HepG2 (cell line): ENCODE results near the gene TRIAP1. TPM values are rescaled to one million over a fixed set of nuclear protein-coding genes. Genes with fewer than 3 reads are reported as not detected.
A peak's percentile ranks its signal among the peaks of the same experiment; 100 is the strongest.

Experiments used
- ARNT ChIP-seq: fragments of 450-650 bp; IDR thresholded peaks from 2 replicates; pipeline ENCODE4 v1.6.1; 2017
- FOXO1 ChIP-seq: sonication (generic); formaldehyde crosslinking; IDR thresholded peaks from 2 replicates; pipeline ENCODE4 v1.4.0; 2020; ENCODE audit warnings: missing genetic modification reagents
- GMEB1 ChIP-seq: sonication (generic); formaldehyde crosslinking; IDR thresholded peaks from 2 replicates; pipeline ENCODE4 v1.5.1; 2020; ENCODE audit warnings: missing genetic modification reagents, mild to moderate bottlenecking, borderline replicate concordance
- KAT8 ChIP-seq: IDR thresholded peaks from 2 replicates; pipeline ENCODE4 v1.6.1; 2016; ENCODE audit warnings: missing genetic modification reagents, missing compliant biosample characterization
- KDM2A ChIP-seq: sonication (generic); formaldehyde crosslinking; IDR thresholded peaks from 2 replicates; pipeline ENCODE4 v1.4.0; 2020; ENCODE audit warnings: low read depth, missing genetic modification reagents, borderline replicate concordance
- SOX5 ChIP-seq: IDR thresholded peaks from 2 replicates; pipeline ENCODE4 v1.6.1; 2016; ENCODE audit warnings: borderline replicate concordance
- U2AF1 ChIP-seq: fragments of 200-400 bp; formaldehyde crosslinking; optimal IDR thresholded peaks from 2 replicates; pipeline ENCODE3; 2017; ENCODE audit warnings: mild to moderate bottlenecking, low read depth, low read length
- ZFX ChIP-seq: sonication (generic); formaldehyde crosslinking; IDR thresholded peaks from 2 replicates; pipeline ENCODE4 v1.4.0; 2020; ENCODE audit warnings: mild to moderate bottlenecking, low read depth, missing genetic modification reagents, moderate library complexity
- ZMYM3 ChIP-seq: sonication (generic); formaldehyde crosslinking; IDR thresholded peaks from 2 replicates; pipeline ENCODE4 v1.5.1; 2020; ENCODE audit warnings: mild to moderate bottlenecking, missing genetic modification reagents
- ZNF557 ChIP-seq: sonication (generic); formaldehyde crosslinking; IDR thresholded peaks from 2 replicates; pipeline ENCODE4 v1.4.0; 2020; ENCODE audit warnings: missing genetic modification reagents
- ZNF747 ChIP-seq: sonication (generic); formaldehyde crosslinking; IDR thresholded peaks from 2 replicates; pipeline ENCODE4 v1.8.1; 2023; ENCODE audit warnings: missing genetic modification reagents, mild to moderate bottlenecking, borderline replicate concordance
- ZNF772 ChIP-seq: sonication (generic); formaldehyde crosslinking; IDR thresholded peaks from 2 replicates; pipeline ENCODE4 v1.5.0; 2020; ENCODE audit warnings: mild to moderate bottlenecking, missing genetic modification reagents
- polyA plus RNA-seq, 8 experiments: library from polyadenylated mRNA; depleted of rRNA in 3 of 8; stranded (reverse) in 7 of 8; unstranded in 1 of 8; fragments of >200 nt; fragmentation: Illumina TruSeq in 4 of 8; extraction: Trizol in 4 of 8; gene quantifications; 2 replicates each; pipeline versions ENCODE4 v1.2.1 to v1.2.3, GENCODE V29; 2011 to 2016; ENCODE audit warnings: low read depth in 4 of 8, missing spikeins in 1 of 8, mixed read lengths in 1 of 8; ENCODE audit not compliant: insufficient read depth in 1 of 8
- total RNA-seq, 5 experiments: library from RNA; depleted of rRNA; stranded (reverse); fragments of >200 nt; fragmentation: Illumina TruSeq; extraction: Trizol; gene quantifications; 2 replicates each; pipeline ENCODE4 v1.2.3, GENCODE V29; 2016; ENCODE audit warnings: low read depth in 1 of 5
- TF ChIP-seq, protein P1 (sequence below): sonication (generic); formaldehyde crosslinking; conservative IDR thresholded peaks from 2 replicates; pipeline ENCODE4 v1.4.0; 2020; ENCODE audit warnings: missing genetic modification reagents
- TF ChIP-seq, protein P2 (sequence below): IDR thresholded peaks from 2 replicates; pipeline ENCODE4 v1.6.1; 2016; ENCODE audit warnings: low read depth, missing genetic modification reagents, missing compliant biosample characterization
- TF ChIP-seq, protein P3 (sequence below): sonication (generic); formaldehyde crosslinking; IDR thresholded peaks from 2 replicates; pipeline ENCODE4 v1.8.0; 2022; ENCODE audit warnings: low read depth, missing genetic modification reagents
- TF ChIP-seq, protein P4 (sequence below): sonication (generic); formaldehyde crosslinking; IDR thresholded peaks from 2 replicates; pipeline ENCODE4 v1.8.0; 2023; ENCODE audit warnings: mild to moderate bottlenecking, missing genetic modification reagents

The TRIAP1 gene
- total and polyA plus RNA-seq, 2 of the 13 experiments (the other 11 are each of a cell fraction or from before 2014, with no cell fraction given) = 55.0 to 117 TPM

DNA sequence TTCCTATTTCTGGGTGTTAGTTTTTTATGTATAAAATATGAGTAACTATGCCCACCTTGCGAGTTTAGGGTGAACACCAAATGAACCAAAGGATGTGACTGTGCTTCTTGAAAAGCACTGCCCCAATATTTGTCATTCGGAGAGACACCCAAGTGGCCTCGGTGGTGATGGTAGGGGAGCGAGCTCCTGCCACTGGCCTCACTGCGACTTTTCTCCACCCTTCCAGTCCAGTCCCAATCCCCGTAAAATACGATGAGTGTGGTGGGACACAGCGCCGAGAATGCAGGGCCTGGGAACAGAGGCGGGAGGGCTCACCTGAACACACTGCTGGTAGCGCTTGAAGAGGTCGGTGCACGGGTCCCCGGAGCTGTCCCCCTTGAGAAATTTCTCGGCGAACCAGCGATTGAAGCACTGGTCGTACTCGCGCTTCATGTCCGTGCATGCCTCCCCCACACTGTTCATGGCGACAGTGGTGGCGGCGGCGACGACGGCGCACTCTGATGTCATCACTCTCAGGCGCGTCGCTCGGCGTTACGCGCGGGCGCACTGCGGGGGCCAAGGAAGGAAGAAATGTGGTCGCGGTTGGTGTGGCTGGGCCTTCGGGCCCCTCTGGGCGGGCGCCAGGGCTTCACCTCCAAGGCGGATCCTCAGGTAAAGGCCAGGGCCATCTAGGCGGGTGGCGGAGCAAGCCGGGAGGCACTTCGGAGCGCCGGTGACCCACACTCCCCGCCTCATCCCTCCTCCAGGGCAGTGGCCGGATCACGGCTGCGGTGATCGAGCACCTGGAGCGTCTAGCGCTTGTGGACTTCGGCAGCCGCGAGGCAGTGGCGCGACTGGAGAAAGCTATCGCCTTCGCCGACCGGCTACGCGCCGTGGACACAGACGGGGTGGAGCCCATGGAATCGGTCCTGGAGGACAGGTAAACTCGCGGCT is at the start of gene TRIAP1, which contains the start of gene GATC (continued):
- TF ChIP-seq, protein P1, sequence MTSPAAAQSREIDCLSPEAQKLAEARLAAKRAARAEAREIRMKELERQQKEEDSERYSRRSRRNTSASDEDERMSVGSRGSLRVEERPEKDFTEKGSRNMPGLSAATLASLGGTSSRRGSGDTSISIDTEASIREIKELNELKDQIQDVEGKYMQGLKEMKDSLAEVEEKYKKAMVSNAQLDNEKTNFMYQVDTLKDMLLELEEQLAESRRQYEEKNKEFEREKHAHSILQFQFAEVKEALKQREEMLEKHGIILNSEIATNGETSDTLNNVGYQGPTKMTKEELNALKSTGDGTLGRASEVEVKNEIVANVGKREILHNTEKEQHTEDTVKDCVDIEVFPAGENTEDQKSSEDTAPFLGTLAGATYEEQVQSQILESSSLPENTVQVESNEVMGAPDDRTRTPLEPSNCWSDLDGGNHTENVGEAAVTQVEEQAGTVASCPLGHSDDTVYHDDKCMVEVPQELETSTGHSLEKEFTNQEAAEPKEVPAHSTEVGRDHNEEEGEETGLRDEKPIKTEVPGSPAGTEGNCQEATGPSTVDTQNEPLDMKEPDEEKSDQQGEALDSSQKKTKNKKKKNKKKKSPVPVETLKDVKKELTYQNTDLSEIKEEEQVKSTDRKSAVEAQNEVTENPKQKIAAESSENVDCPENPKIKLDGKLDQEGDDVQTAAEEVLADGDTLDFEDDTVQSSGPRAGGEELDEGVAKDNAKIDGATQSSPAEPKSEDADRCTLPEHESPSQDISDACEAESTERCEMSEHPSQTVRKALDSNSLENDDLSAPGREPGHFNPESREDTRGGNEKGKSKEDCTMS = 0 out of 2 replicates have a peak, but pooled peaks have one; percentile 70
- TF ChIP-seq FOXO1 = peak; percentile 48
- peak; percentile 58; the same call in 1 of the 2 replicates for TF ChIP-seq ZNF747 (CRISPR knock-in tag)
- peak; percentile 97 for TF ChIP-seq ZNF772
- peak; percentile 97 for TF ChIP-seq GMEB1 (CRISPR knock-in tag)
- no peak for TF ChIP-seq SOX5
- TF ChIP-seq, protein P2, sequence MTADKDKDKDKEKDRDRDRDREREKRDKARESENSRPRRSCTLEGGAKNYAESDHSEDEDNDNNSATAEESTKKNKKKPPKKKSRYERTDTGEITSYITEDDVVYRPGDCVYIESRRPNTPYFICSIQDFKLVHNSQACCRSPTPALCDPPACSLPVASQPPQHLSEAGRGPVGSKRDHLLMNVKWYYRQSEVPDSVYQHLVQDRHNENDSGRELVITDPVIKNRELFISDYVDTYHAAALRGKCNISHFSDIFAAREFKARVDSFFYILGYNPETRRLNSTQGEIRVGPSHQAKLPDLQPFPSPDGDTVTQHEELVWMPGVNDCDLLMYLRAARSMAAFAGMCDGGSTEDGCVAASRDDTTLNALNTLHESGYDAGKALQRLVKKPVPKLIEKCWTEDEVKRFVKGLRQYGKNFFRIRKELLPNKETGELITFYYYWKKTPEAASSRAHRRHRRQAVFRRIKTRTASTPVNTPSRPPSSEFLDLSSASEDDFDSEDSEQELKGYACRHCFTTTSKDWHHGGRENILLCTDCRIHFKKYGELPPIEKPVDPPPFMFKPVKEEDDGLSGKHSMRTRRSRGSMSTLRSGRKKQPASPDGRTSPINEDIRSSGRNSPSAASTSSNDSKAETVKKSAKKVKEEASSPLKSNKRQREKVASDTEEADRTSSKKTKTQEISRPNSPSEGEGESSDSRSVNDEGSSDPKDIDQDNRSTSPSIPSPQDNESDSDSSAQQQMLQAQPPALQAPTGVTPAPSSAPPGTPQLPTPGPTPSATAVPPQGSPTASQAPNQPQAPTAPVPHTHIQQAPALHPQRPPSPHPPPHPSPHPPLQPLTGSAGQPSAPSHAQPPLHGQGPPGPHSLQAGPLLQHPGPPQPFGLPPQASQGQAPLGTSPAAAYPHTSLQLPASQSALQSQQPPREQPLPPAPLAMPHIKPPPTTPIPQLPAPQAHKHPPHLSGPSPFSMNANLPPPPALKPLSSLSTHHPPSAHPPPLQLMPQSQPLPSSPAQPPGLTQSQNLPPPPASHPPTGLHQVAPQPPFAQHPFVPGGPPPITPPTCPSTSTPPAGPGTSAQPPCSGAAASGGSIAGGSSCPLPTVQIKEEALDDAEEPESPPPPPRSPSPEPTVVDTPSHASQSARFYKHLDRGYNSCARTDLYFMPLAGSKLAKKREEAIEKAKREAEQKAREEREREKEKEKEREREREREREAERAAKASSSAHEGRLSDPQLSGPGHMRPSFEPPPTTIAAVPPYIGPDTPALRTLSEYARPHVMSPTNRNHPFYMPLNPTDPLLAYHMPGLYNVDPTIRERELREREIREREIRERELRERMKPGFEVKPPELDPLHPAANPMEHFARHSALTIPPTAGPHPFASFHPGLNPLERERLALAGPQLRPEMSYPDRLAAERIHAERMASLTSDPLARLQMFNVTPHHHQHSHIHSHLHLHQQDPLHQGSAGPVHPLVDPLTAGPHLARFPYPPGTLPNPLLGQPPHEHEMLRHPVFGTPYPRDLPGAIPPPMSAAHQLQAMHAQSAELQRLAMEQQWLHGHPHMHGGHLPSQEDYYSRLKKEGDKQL (CRISPR knock-in tag) = peak; percentile 80; the same call in 1 of the 2 replicates
- TF ChIP-seq ZFX (CRISPR knock-in tag) = peak; percentile 98
- no peak for TF ChIP-seq ZMYM3 (CRISPR knock-in tag)
- TF ChIP-seq ZNF557 (CRISPR knock-in tag) = 0 out of 2 replicates have a peak, but pooled peaks have one; percentile 12
- TF ChIP-seq, protein P3, sequence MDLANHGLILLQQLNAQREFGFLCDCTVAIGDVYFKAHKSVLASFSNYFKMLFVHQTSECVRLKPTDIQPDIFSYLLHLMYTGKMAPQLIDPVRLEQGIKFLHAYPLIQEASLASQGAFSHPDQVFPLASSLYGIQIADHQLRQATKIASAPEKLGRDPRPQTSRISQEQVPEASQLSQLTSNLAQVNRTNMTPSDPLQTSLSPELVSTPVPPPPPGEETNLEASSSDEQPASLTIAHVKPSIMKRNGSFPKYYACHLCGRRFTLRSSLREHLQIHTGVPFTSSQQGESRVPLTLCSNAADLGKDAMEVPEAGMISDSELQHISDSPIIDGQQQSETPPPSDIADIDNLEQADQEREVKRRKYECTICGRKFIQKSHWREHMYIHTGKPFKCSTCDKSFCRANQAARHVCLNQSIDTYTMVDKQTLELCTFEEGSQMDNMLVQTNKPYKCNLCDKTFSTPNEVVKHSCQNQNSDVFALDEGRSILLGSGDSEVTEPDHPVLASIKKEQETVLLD (CRISPR knock-in tag) = peak; percentile 66; the same call in 1 of the 2 replicates
- TF ChIP-seq U2AF1 = peak; percentile 50
- TF ChIP-seq, protein P4, sequence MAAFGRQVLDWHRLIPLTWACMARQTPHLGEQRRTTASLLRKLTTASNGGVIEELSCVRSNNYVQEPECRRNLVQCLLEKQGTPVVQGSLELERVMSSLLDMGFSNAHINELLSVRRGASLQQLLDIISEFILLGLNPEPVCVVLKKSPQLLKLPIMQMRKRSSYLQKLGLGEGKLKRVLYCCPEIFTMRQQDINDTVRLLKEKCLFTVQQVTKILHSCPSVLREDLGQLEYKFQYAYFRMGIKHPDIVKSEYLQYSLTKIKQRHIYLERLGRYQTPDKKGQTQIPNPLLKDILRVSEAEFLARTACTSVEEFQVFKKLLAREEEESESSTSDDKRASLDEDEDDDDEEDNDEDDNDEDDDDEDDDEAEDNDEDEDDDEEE (CRISPR knock-in tag) = no peak; the same call in 1 of the 2 replicates
- TF ChIP-seq KAT8 (CRISPR knock-in tag) = peak; percentile 99
- no peak for TF ChIP-seq ARNT
- TF ChIP-seq KDM2A (CRISPR knock-in tag) = peak; percentile 99
